GM23248 (cell line): ENCODE results near the gene JUP. TPM values are rescaled to one million over a fixed set of nuclear protein-coding genes. Genes with fewer than 3 reads are reported as not detected.

Source experiments
- DNase-seq: peaks from one replicate; pipeline ENCODE4 v3.0.0-alpha.2; 2015
- H2AFZ ChIP-seq: fragments of 200-600 bp; sonication (generic); 2 replicates; pipeline ENCODE4 v1.6.1; 2016; ENCODE audit warnings: antibody characterized with exemption
- H3F3A ChIP-seq: fragments of 200-600 bp; sonication (generic); 2 replicates; pipeline ENCODE4 v1.6.1; 2016; ENCODE audit warnings: mild to moderate bottlenecking, antibody characterized with exemption, mixed run types; ENCODE audit not compliant: insufficient read depth
- H3K27ac ChIP-seq: fragments of 200-600 bp; sonication (generic); 2 replicates; pipeline ENCODE4 v1.5.1; 2016; ENCODE audit warnings: mild to moderate bottlenecking
- H3K27me3 ChIP-seq: fragments of 200-600 bp; sonication (generic); replicated peaks from 2 replicates; pipeline ENCODE4 v1.6.1; 2016; ENCODE audit warnings: mild to moderate bottlenecking; ENCODE audit not compliant: insufficient read depth
- H3K36me3 ChIP-seq: fragments of 200-600 bp; sonication (generic); 2 replicates; pipeline ENCODE4 v1.6.1; 2016; ENCODE audit warnings: low read depth, mild to moderate bottlenecking
- H3K4me1 ChIP-seq: fragments of 200-600 bp; sonication (generic); 2 replicates; pipeline ENCODE4 v1.6.1; 2016; ENCODE audit warnings: mild to moderate bottlenecking; ENCODE audit not compliant: insufficient read depth
- H3K4me2 ChIP-seq: fragments of 200-600 bp; sonication (generic); one replicate; pipeline ENCODE4 v1.6.1; 2016; ENCODE audit warnings: mild to moderate bottlenecking; ENCODE audit not compliant: unreplicated experiment
- H3K4me3 ChIP-seq: fragments of 200-600 bp; sonication (generic); 2 replicates; pipeline ENCODE4 v1.5.1; 2016; ENCODE audit warnings: mild to moderate bottlenecking
- H3K79me2 ChIP-seq: fragments of 200-600 bp; sonication (generic); 2 replicates; pipeline ENCODE4 v1.6.1; 2016; ENCODE audit warnings: mild to moderate bottlenecking; ENCODE audit not compliant: insufficient read depth
- H3K9ac ChIP-seq: fragments of 200-600 bp; sonication (generic); 2 replicates; pipeline ENCODE4 v1.6.1; 2016; ENCODE audit warnings: mild to moderate bottlenecking
- H3K9me2 ChIP-seq: fragments of 200-600 bp; sonication (generic); 2 replicates; pipeline ENCODE4 v1.6.1; 2016; ENCODE audit warnings: mixed run types, mild to moderate bottlenecking, moderate library complexity; ENCODE audit not compliant: insufficient read depth
- H3K9me3 ChIP-seq: fragments of 200-600 bp; sonication (generic); one replicate; pipeline ENCODE4 v1.6.1; 2017; ENCODE audit warnings: low read depth
- H4K20me1 ChIP-seq: fragments of 200-600 bp; sonication (generic); 2 replicates; pipeline ENCODE4 v1.6.0; 2016; ENCODE audit not compliant: insufficient read depth
- EZH2 ChIP-seq: fragments of 200-600 bp; sonication (generic); IDR thresholded peaks from 2 replicates; pipeline ENCODE4 v1.6.1; 2018; ENCODE audit warnings: antibody characterized with exemption, mild to moderate bottlenecking; ENCODE audit not compliant: insufficient read depth, poor library complexity, severe bottlenecking
- EZH2phosphoT487 ChIP-seq: fragments of 200-600 bp; sonication (generic); IDR thresholded peaks from 2 replicates; pipeline ENCODE4 v1.6.1; 2018; ENCODE audit warnings: antibody characterized with exemption, moderate library complexity, mild to moderate bottlenecking, low read depth; ENCODE audit not compliant: insufficient read depth
- WGBS, 2 experiments: methylation state at CpG; one replicate each; pipeline ENCODE4 v1.1.6; 2015 to 2017; ENCODE audit warnings: low lambda C conversion rate in 2 of 2, low coverage in 1 of 2; ENCODE audit errors: missing lambda C conversion rate in 2 of 2; 5-methylcytosine and 5-hydroxymethylcytosine counted together
- in situ Hi-C: fragments of 300-500 bp; cut with MboI; formaldehyde crosslinking; loops from 2 replicates; pipeline ENCODE4 v1.15.0; 2020
- polyA plus RNA-seq: library from polyadenylated mRNA; unstranded; fragments of >200 nt; fragmentation: Nextera tagmentation; extraction: Ambion mirVana; gene quantifications from 2 replicates; pipeline ENCODE4 v1.2.1, GENCODE V29; 2016
- total RNA-seq: library from RNA; depleted of rRNA; stranded (reverse); fragments of >200 nt; shearing (Covaris generic); gene quantifications from 2 replicates; pipeline ENCODE4 v1.2.3, GENCODE V29; 2014

The JUP gene
- total and polyA plus RNA-seq, 2 experiments from 2014 or later: 2.3 to 3.6 TPM

DNA sequence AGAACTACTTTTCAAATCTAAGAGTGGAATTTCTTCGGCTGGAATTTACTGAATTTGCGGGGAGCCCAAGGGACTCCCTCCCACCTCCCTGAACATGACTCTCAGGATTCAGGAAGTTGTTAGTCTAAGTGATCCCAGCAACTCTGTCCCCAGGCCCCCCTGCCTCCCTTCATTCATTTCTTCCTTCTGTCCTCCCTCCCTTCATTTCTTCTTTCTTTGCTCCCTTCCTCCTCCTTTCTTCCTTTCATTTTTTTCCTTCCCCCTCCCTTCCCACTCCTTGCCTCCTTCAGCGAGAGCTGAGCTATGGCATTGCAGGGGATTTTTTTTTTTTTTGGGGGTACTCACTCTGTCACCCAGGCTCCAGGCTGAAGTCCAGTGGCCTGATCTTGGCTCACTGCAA is 10.9 kb upstream of the JUP start:
- H3K9ac ChIP-seq: no peak overlapping the region
- H3K9me3 ChIP-seq: no peaks in the 10 kb centered on the region
- no peak for DNase-seq

DNA sequence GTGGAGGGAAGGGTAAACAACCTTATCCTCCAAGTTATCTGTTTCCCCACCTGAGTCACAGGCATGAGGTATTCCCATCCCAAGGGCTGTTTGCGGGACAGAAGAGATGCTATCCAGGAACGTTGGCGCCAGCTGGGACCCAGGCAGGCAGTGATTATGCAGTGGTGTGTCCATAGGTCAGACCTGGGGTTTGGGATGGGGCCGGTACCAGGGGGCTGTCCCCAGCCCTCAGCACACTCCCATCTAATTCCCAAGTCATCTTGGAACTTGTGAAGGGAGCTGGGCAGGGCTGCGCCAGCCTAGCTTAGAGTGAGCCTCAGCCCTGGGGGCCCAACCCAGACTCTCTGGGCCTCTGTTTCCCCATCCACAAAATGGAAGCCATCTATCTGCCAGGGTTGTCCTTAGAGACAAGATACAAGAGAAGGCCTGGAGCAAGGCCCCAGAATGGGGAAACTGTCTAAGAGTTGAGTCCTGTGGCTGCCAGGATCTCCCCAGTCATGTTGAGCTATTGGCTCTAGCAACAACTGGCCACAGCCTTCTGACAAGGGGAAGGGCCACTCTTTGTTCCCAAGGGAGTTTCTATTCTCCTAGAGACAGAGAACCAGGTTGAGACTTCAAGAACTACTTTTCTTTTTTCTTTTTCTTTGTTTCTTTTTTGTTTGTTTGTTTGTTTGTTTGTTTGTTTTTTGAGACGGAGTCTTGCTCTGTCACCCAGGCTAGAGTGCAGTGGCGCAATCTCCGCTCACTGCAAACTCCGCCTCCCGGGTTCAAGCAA is 9.8 kb upstream of the JUP start:
- no peaks in the 10 kb centered on the region for H3K36me3 ChIP-seq
- H3K27ac ChIP-seq: no peak overlapping the region
- H4K20me1 ChIP-seq: no peaks in the 10 kb centered on the region
- H3K27me3 ChIP-seq: no peaks in the 10 kb centered on the region
- TF ChIP-seq EZH2 (no peak), EZH2phosphoT487 (no peak)
- no peak for DNase-seq
- H3K4me3 ChIP-seq: no peak overlapping the region
- no peaks in the 10 kb centered on the region for H3K79me2 ChIP-seq
- WGBS, 2 experiments: 93 to 96% methylated on average over 10 of the region's 10 CpGs
- no peak overlapping the region for H3K4me2 ChIP-seq
- no peak overlapping the region for H3K9ac ChIP-seq
- 0 out of 2 replicates have a peak, but pooled peaks cover 4% of the 10 kb centered on the region for H3F3A ChIP-seq
- H3K4me1 ChIP-seq: peaks cover 25% of the 10 kb centered on the region
- H3K9me2 ChIP-seq: no peaks in the 10 kb centered on the region
- H3K9me3 ChIP-seq: no peaks in the 10 kb centered on the region
- in situ Hi-C loops: loop anchor here (5.0 kb wide), 1 partner anchor 54 kb away; no protein-coding TSS in a partner anchor
- H2AFZ ChIP-seq: no peak overlapping the region

More for the DNA sequence above, 10.9 kb upstream of the JUP start:
- Histone ChIP-seq H3K4me1 (peaks cover 24% of the 10 kb centered on the region), H4K20me1 (no peaks in the 10 kb centered on the region), H3K79me2 (no peaks in the 10 kb centered on the region), H2AFZ (no peak overlapping the region), H3K36me3 (no peaks in the 10 kb centered on the region), H3F3A (0 out of 2 replicates have a peak, but pooled peaks cover 2% of the 10 kb centered on the region), H3K4me2 (no peak overlapping the region), H3K9me2 (no peaks in the 10 kb centered on the region), H3K27me3 (no peaks in the 10 kb centered on the region), H3K27ac (no peak overlapping the region), H3K4me3 (no peak overlapping the region)
- WGBS, 2 experiments: 85 to 90% methylated on average over 3 of the region's 3 CpGs
- in situ Hi-C loops: loop anchor here (5.0 kb wide), 1 partner anchor 55 kb away; no protein-coding TSS in a partner anchor
- TF ChIP-seq EZH2 (no peak), EZH2phosphoT487 (no peak)

DNA sequence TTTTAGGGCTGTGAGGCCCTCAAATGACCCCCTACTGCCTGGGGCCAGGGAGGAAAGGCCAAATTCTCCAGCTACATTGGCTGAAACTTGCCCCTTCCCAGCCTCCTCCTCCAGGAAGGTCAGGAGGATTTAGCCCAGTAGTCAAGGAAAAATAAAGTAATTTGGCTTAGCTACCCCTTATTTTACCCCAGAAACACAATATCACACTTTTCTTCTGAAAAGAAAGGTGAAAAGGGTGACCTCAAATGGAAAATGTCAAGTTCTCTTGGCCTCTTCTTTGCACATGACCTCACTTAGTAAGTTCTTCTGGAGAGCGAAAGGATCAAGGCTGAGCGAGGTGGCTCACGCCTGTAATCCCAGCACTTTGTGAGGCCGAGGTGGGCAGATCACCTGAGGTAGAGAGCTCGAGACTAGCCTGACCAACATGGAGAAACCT is 8.0 kb upstream of the JUP start:
- Histone ChIP-seq H3F3A (0 out of 2 replicates have a peak, but pooled peaks cover 4% of the 10 kb centered on the region), H3K9ac (no peak overlapping the region), H3K9me2 (no peaks in the 10 kb centered on the region), H3K27ac (no peak overlapping the region), H4K20me1 (no peaks in the 10 kb centered on the region), H3K79me2 (no peaks in the 10 kb centered on the region), H3K36me3 (no peaks in the 10 kb centered on the region), H3K9me3 (no peaks in the 10 kb centered on the region), H3K4me1 (peaks cover 13% of the 10 kb centered on the region), H2AFZ (no peak overlapping the region), H3K4me3 (no peak overlapping the region), H3K4me2 (no peak overlapping the region), H3K27me3 (no peaks in the 10 kb centered on the region)
- TF ChIP-seq EZH2phosphoT487: no peak
- in situ Hi-C loops: no loop called here
- 89 to 92% methylated on average over 5 of the region's 5 CpGs for WGBS, 2 experiments
- DNase-seq: no peak

DNA sequence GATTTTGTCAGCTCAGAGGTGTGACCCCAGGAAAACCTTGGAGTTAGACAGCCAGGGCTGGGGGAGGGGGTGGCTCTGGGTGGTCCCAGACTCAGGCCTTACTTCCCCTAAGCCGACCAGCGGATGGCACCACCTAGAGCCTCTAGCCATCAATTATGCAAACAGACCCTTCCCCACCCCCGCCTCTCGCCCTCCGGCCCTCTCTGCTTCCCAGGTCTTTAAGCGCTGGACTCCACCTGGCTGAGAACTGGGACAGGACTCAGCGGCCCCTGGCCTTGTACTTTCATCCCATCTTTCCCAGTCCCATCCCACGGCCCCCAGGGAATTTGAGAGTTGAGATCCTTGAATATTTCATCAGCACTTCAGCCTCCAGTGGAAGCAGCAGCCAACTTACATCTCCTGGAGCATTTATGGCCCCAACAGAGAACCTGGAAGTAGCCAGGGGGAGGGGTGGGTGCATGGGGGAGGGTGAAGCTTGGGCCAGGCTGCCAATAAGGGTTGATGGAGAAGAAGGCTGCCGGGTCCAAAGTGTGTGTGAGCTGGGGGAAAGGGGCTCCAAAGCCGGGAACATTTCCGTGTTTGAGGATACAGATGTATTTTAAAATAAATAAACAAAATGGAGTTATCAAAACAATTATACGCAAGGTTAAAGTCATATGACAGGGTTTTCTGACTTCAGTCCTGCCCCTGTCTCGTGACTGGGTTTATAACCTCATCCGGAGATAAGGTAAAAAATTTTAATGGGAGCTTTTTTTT is 7.5 kb upstream of the JUP start:
- TF ChIP-seq EZH2phosphoT487 (no peak), EZH2 (no peak)
- peak; percentile 16 for DNase-seq
- no peaks in the 10 kb centered on the region for H4K20me1 ChIP-seq
- H2AFZ ChIP-seq: no peak overlapping the region
- H3K36me3 ChIP-seq: no peaks in the 10 kb centered on the region
- in situ Hi-C loops: no loop called here
- WGBS, 2 experiments: 87 to 89% methylated on average over 14 of the region's 14 CpGs
- H3K9ac ChIP-seq: no peak overlapping the region
- no peak overlapping the region for H3K4me2 ChIP-seq
- no peaks in the 10 kb centered on the region for H3K27me3 ChIP-seq
- no peaks in the 10 kb centered on the region for H3K9me2 ChIP-seq
- peaks cover 13% of the 10 kb centered on the region for H3K4me1 ChIP-seq
- H3K4me3 ChIP-seq: no peak overlapping the region
- H3K79me2 ChIP-seq: no peaks in the 10 kb centered on the region
- H3K9me3 ChIP-seq: no peaks in the 10 kb centered on the region
- H3K27ac ChIP-seq: no peak overlapping the region
- H3F3A ChIP-seq: 0 out of 2 replicates have a peak, but pooled peaks cover 4% of the 10 kb centered on the region
